ENCODE measurements around the gene ARFGAP2.

- TF ChIP-seq, protein P1, sequence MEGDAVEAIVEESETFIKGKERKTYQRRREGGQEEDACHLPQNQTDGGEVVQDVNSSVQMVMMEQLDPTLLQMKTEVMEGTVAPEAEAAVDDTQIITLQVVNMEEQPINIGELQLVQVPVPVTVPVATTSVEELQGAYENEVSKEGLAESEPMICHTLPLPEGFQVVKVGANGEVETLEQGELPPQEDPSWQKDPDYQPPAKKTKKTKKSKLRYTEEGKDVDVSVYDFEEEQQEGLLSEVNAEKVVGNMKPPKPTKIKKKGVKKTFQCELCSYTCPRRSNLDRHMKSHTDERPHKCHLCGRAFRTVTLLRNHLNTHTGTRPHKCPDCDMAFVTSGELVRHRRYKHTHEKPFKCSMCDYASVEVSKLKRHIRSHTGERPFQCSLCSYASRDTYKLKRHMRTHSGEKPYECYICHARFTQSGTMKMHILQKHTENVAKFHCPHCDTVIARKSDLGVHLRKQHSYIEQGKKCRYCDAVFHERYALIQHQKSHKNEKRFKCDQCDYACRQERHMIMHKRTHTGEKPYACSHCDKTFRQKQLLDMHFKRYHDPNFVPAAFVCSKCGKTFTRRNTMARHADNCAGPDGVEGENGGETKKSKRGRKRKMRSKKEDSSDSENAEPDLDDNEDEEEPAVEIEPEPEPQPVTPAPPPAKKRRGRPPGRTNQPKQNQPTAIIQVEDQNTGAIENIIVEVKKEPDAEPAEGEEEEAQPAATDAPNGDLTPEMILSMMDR (IDR thresholded peaks at IDR 0.05) = peak; percentile 55 to 67 (median 62)
- TF ChIP-seq EP300 (IDR thresholded peaks at IDR 0.05) (no peak), POLR2AphosphoS5 (IDR thresholded peaks at IDR 0.05) (no peak), POLR2A (IDR thresholded peaks at IDR 0.05; ENCODE audit: low read depth) (no peak)
Observed at GRCh38 chr11:47177229-47177845, 658 bp upstream of the ARFGAP2 start.
